HG03039 (cell line): ENCODE data around the gene PLCG2.
"Not testable (repeated sequence)": the region's sequence is repeated elsewhere in the genome, so short reads cannot be mapped to it uniquely, and the experiment has no call there.

Experiments used
- ATAC-seq: cut with Tn5 transposase; IDR thresholded peaks from one replicate; pipeline ENCODE4 v1.9.1; 2021; ENCODE audit warnings: mild to moderate bottlenecking, moderate library complexity; ENCODE audit not compliant: unreplicated experiment

PLCG2 gene

DNA sequence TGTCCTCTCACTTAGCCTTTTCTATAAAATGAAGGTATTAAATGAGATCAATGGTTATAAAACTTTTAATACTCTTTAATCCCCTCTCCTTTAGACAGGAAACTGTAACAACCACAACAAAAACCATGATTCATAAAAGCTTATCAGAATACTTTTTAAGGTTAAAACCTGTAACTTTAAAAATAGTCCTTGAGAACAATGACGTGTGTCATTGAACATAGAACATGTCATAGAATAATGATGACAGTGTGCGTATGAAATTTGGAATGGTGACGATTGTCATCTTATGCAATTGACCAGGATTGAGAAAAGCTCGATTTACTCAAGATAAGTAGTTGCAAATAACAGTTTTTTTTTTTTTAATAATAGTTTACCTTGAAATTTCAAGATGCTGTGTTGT is 94.1 kb downstream of the PLCG2 start:
- no peak for ATAC-seq

DNA sequence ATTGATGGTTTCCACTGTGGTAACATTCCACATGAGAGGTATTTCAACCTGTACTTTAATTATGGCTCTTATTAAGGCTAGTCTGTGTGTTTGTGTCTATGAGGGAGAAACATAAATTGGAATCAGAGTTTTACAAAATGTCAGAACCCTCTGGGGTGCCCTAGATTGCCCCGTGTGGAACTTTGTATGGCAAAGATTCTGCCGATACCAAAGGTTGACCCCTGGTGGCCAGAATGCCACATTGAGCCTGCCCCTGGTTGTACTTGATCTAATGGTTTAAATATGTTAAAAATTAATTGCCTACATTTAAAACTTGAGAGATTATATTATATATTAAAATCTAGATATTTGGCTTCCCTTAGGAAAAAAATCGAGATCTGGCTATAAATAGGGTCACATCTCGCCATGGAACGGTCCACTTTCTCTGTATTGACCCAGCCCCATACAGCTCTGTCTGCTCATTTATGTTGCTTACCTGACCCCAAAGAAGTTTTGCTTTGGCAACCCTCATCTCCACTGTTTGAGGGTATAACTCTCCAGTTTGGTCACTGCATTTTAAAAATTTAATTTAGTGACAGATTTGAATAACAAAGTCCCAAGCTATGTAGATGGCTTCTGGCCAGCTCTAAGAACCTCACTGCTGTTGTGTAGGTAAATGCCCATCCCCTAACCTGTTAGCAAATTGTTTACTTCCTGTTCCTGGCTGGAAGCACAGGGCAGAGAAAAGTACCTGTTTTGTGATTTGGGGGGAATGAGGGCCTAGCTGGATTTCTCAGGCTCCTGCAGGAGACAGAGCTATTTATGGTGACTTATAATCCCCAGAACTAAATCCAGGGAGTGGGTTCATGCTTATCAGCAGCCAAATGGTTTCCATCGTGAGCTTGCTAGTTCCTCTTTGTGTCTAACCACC is 95.0 kb downstream of the PLCG2 start:
- ATAC-seq: no peak

DNA sequence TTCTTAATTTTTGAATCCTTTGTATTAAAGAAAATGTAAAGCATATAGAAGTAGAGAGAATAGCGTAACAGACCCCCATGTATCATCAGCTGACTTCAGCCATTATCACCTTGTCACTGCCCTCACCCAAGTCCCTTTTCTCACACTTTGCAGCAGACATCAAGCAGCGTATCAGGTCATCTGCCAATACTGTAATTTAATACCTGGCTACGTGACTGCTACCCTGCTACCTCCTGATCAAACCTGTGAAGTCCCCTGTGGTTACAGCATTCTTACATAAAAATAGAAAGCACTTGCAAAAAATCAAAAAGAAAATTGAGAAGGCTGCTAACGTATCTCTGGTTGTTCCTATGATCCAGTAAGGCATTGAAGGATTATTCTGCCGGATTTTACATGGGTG is 96.4 kb downstream of the PLCG2 start:
- ATAC-seq: no peak

DNA sequence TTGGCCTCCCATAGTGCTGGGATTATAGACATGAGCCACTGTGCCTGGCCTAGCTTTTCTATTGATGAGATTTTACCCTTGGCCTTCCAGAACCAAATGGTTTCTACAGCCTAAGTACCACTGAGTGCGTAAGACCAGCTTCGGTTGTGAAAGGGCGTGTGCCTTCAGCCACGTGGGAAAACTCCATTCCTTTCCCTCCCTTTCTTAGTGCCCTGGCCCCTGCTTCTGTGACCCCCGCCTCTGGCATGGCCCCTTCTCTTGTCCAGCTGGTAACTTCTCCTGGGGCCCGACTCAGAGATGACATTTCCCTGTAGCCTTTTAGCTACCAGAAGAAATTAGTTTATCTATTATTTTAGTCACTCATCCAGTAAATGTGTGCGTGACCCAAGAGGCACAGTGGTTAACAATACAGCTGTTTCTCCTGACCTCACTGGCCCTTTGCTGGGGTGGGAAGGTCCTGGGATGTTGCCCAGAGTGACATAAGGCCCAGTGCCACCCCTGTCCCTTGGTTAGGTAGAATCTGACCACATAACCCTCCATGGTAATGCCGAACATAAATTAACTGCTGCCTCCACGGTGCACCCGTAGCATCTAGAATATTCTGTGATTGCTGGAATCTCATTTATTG is 97.3 kb downstream of the PLCG2 start:
- no peak for ATAC-seq

DNA sequence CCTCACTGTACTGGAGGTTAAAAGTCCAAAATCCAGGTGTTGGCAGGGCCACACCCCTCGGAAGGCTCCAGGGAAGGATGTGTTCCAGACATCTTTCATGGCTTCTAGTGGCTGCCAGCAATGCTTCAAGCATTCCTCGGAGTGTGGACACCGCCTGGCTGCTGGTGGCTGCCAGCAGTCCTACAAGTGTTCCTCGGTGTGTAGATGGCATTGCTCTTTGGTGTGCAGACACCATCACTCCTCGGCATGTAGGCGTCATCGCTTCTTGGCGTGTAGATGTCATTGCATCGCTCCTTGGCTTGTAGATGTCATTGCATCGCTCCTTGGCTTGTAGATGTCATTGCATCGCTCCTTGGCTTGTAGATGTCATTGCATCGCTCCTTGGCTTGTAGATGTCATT is 98.4 kb downstream of the PLCG2 start:
- ATAC-seq: not testable (repeated sequence)

DNA sequence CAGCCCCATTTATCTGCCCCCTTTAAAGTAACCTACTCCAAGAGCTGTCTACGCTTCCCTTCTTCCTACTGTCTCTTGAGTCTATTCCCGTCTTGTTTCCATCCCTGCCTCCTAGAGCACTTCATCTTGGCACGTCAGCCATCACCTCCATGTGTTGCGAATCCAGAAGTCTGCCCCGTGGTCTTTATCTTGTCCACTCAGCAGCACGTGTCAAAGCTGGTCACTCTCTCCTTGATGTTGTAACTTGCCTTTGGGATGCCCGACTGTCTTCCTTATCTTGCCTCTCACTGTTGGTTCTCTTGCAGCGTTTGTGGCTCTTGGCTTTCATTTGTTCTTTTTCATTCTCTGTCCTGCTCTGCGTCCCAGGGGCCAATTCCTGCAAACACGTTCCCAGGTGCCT is 99.4 kb downstream of the PLCG2 start:
- ATAC-seq: no peak

DNA sequence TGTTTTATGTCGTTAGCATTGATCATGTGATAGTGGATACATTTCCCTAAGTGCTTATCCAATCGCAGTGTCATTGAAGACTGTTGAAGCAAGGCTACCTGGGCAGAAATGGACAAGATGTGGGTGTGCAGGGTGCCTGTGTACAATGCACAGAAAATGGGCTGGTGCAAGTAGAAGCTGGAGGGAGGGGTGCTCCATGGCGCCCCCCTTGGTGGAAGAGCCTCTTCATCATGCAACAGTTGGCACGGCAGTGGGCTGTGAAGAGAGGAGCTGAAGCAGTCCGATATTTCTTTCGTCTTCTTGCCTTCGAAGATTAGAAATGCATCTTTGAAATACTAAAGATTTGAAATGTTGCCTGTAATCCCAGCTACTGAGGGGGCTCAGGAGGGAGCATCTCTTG is 100.5 kb downstream of the PLCG2 start:
- ATAC-seq: no peak

DNA sequence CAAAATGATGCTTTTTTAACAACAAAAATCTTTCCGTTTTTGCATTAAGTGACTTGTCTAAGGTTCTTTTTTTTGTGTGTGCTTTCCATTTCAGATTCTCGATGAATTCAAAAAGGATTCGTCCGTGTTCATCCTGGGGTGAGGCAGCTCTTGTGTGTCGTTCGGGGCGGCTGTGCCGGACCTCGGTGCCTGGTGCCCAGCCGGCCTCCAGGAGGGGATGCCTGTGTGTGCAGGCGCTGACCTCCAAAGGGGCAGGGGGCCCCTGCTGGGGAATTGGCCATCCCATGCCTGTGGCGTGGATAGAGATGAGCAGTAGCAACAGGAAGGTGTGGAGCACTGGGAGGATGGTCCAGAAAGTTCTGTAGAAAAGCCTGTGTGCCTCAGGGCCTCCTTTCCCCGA is 101.7 kb downstream of the PLCG2 start:
- ATAC-seq: no peak

DNA sequence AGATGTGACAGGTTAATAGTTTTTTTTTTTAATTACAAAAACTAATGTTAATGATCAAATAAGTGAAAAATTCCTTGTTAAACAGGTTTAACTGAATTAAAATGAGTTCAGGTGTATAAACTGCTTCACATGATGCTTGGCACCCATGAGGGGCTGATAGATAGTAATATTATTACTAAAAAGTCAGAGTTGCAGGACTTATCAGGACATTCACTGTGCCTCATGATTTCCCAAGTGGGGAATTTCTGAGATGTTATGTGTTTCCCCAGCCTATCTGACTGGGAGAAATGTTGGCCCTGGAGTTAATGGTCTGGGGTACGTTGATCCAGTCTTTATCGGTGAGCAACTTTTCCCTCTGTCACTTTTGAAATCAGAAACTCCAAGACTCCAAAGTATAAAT is 102.1 kb downstream of the PLCG2 start:
- ATAC-seq: no peak

DNA sequence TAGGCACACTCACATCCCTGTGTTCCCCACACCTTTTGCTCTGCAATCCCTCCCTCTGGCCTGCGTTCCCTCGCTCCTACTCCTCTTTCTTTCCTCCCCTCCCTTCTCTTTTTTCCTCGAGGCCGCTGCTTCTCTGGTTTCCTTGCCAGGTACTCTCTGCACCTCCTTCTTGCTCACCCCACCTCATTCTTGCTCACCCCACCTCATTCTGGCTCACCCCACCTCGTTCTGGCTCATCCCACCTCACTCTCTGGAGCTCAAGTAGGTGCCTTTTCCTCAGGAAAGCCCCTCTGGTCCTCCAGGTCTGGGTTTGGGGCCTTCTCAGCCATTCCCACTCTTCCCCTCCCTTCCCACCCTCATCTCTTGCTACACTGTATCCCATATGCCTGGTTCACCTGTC is 103.5 kb downstream of the PLCG2 start:
- no peak for ATAC-seq

DNA sequence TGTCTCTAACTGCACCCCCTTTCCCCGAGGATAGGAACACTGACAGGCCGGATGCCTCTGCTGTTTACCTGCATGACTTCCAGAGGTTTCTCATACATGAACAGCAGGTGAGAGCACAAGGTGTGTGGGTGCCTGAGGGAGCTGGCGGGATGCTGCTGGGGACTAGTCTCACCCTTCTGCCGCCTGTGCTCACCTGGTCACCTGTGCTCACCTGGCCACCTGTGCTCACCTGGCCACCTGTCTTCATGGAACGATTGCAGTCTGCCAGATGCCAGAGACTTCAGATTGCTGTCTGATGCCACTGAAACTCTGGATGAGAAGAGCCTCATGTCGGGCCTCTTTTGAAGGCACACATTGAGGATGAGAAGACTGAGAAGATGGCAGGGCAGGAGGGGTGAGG is 104.1 kb downstream of the PLCG2 start:
- ATAC-seq: no peak

DNA sequence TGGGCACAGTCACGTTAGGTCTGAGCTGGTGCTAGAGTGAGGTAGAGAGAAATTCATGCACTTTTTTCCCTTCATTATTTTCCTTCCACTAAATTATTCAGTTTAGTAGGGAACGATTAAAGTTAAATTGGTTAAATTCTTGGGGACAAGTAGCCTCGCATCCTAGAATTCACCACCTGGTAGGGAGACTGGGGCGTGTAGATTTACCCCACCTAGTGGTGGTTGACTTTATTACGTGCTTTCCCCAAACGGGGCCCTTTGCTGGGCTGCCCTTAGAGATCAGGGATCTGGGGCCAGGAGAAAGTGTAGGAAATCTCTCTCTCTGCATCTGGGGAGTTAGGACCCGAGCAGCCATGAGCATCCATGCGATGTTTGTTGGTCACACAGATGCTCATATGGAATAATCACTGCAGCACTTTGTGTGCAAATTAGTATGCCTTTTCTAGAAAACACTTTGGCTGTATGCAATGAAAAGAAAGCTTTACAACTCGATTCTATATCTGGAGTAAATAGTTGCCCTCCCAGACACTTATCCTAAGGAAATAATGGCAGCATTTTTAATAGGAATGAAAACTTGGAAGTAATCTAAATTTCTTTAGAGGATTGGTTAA is 107.0 kb downstream of the PLCG2 start:
- ATAC-seq: no peak

DNA sequence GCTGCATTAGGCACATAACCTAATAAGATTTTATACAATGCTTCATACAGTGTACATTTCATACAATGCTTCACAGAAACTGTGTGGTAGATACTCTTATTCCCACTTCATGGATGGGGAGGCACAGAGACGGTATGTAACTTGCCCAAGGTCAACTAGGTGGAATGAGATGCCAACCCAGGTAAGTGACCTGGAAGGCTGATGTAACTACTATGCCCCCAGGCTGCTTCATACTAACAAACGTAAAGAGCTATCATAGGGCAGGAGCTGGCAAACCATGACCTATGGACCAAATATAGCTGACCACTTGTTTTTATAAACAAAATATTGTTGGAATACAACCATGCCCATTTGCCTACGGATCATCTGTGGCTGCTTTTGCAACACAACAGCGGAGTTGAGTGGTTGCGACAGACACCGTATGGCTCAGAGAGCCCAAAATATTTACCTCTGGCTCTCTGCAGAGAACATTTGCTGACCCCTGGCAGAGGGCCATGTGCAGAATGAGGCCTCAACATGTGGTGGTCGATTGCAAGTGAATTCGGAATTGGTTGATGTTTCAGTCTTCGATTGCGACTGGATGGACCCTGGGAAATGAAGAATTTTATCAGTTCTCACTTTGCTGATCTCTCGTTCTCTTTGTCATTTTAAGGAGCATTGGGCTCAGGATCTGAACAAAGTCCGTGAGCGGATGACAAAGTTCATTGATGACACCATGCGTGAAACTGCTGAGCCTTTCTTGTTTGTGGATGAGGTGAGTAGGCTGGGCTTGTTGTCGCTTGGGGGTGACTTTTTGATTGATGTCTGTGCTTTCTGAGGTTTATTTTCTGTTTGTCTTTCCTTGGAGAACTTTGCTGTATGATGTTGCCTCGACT is 109.7 kb downstream of the PLCG2 start:
- ATAC-seq: no peak

DNA sequence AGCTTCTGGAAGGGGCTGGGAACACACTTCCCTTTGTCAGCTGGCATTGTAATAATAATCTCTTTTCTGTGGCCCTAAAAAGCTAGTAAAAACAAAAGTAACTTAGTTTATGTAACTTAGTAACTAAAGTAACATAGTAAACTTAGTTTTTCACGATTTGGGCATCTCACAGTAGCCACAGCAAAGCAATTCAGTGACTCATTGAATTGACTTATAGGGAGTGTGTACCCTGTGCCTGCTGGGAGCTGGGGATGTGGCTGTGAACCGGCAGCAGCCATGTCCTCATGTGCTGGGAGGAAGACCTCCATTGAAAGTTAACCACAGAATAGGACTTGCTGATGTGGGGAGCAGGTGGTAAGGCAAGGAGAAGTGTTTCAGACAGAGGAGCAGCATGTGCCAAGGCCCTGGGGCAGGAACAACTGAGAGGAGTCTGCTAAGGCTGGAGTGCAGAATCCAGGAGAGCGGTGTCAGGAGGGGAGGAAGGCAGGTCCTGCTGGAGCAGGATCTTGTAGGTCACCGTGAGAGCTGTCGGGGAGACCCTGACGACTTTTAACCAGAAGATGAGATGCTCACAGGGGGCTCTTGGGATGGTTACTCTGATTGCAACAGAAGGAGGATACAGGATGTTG is 112.8 kb downstream of the PLCG2 start:
- ATAC-seq: no peak

DNA sequence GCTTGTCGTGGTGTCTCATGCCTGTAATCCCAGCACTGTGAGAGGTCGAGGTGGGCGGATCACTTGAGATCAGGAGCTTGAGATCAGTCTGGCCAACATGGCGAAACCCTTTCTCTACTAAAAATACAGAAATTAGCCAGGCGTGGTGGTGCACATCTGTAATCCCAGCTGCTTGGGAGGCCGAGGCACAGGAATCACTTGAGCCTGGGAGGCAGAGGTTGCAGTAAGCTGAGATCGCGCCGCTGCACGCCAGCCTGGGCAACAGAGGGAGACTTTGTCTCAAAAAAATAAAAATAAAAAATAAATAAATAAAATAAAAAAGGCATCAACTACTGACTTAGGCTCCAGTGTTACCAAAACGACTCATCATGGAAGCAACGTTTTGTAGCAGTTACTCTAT is 115.5 kb downstream of the PLCG2 start:
- ATAC-seq: no peak

DNA sequence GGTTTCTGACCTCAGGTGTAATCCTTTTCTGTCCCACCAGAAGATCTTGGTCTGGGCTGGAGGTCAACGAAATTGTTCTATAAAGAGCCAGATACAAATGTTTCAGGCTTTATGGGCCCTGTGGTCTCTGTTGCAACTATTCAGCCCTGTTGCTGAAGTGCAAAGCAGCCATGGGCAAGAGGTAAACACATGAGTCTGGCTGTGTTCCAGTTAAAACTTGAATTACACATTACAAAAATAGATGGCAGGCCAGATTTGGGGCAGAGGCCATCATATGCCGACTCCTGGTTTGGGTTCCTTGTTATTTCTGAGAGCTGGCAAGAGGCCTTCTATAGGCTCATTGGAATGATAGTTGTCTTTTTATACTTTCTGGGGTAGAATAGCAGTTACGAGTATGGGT is 117.8 kb downstream of the PLCG2 start:
- ATAC-seq: no peak

DNA sequence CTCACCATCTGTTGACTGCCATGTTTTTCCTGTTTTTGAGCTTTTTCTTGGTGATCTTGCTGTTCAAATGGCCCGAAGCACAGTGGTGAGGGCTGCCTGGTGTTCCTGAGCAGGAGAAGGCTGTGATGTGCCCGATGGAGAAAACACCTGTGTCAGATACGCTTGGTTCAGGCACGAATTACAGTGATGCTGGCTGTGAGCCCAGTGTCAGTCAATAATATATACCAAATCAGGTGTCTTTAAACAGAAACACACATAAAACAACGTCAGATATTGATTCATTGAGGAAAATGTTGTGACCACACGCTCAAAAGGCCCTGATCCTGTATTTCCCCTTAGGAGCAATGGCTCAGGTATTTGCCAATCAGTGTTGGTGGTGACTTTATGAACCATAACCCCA is 120.5 kb downstream of the PLCG2 start:
- ATAC-seq: no peak

DNA sequence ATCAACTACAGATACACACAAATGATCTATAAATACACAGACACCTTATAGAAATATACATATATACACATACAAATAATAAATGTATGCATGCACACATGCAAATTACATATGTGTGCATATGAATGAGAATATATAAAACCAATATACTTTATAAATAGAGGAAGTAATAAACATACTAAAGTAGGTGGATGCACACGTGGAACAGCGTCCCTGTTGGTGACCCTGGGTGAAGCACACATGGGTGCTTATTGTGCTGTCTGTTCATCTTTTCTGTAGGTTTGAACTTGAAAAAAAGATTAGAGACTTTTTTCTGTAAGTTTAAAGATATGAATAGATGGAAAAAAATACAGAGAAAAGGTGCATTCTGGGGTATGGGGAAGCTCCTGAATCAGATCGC is 120.9 kb downstream of the PLCG2 start:
- no peak for ATAC-seq

DNA sequence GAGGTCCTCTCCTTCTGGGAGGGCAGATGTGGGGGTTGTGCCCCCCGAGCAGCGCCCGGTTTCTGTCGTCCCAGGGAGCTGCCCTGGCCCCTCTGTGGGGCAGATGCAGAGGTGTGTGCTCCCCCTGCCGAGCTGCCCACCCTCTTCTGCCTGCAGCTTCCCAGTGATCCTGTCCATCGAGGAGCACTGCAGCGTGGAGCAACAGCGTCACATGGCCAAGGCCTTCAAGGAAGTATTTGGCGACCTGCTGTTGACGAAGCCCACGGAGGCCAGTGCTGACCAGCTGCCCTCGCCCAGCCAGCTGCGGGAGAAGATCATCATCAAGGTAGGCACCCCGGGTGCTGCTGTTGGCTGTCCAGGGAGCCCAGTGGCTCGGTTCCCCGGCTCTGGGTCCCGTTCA is 121.4 kb downstream of the PLCG2 start:
- no peak for ATAC-seq

DNA sequence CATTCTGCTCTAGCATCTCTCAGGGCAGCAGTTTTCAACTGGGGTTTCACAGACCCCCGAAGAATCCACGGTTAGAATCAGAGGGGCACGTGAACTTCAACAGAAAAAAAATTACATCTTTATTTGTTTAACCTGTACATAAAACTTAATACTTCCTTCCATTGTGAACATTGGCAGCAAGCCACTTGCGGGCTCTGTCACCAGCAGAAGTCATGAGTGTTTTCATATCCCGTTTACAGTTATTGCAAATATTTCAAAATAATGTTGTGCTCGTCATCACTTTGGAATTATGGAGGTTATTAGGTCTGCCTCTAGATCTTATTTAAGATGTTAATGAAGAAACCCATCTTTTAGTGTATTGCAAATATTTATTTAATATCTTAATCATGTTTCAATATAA is 122.4 kb downstream of the PLCG2 start:
- no peak for ATAC-seq

DNA sequence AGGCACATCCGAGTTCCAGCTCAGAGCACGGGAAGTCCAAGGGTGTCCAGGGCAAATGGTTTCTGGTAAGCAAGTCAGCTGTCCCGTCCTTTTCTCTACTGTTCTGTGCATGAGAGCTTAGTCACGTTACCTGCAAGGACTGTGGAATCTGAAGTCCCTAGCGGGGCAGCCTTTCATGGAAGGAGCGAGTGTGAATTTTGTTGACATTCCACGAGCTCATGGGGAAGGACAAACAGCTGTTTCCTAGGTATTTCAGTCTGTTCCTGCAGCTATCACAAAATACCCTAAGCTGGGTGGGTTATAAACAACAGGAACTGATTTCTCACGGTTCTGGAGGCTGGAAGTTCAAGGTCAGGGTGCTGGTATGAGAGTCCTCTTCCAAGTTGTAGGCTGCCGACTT is 122.9 kb downstream of the PLCG2 start:
- no peak for ATAC-seq
